Measurements from ENCODE around the gene NEFH.

Gene NEFH

GRCh38 chr22:29509815-29510214, 29.8 kb downstream of the NEFH start:
- Mint-ChIP-seq H3K9me3 (no peaks in the 10 kb centered on the region), H3K4me1 (no peaks in the 10 kb centered on the region), H3K4me3 (no peak overlapping the region), H3K36me3 (peaks cover 96% of the 10 kb centered on the region), H3K27ac (peak overlapping the region; percentile 81)
- DNase-seq (ENCODE audit: low spot score in 2 of 2) (no peak), ATAC-seq (no peak)

GRCh38 chr22:29510542-29510941, 30.5 kb downstream of the NEFH start:
- Mint-ChIP-seq H3K4me3 (no peak overlapping the region), H3K9me3 (no peaks in the 10 kb centered on the region), H3K27ac (peak overlapping the region; percentile 81), H3K4me1 (no peaks in the 10 kb centered on the region), H3K36me3 (peaks cover 99% of the 10 kb centered on the region)
- ATAC-seq (no peak), DNase-seq (ENCODE audit: low spot score in 2 of 2) (no peak)

GRCh38 chr22:29511126-29511862, 31.3 kb downstream of the NEFH start:
- H3K9me3 Mint-ChIP-seq = no peaks in the 10 kb centered on the region
- peaks cover 99% of the 10 kb centered on the region for H3K36me3 Mint-ChIP-seq
- no peaks in the 10 kb centered on the region for H3K4me1 Mint-ChIP-seq
- H3K27ac Mint-ChIP-seq = peak overlapping the region; percentile 81
- DNase-seq (ENCODE audit: low spot score in 2 of 2) (no peak), ATAC-seq (no peak)
- H3K4me3 Mint-ChIP-seq = no peak overlapping the region

- H3K36me3 Mint-ChIP-seq = peaks cover 99% of the 10 kb centered on the region
Measured at GRCh38 chr22:29512031-29512430, 32.0 kb downstream of the NEFH start.

GRCh38 chr22:29517215-29517908, 37.3 kb downstream of the NEFH start:
- Mint-ChIP-seq H3K36me3 (peaks cover 99% of the 10 kb centered on the region), H3K27ac (no peak overlapping the region), H3K4me1 (no peaks in the 10 kb centered on the region), H3K4me3 (no peak overlapping the region), H3K9me3 (no peaks in the 10 kb centered on the region)
- DNase-seq (ENCODE audit: low spot score in 2 of 2) (no peak), ATAC-seq (no peak)

More at GRCh38 chr22:29512031-29512430, 32.0 kb downstream of the NEFH start:
- Mint-ChIP-seq H3K27ac (no peak overlapping the region), H3K4me1 (no peaks in the 10 kb centered on the region), H3K4me3 (no peak overlapping the region), H3K9me3 (no peaks in the 10 kb centered on the region)
- DNase-seq (ENCODE audit: low spot score in 2 of 2) (no peak), ATAC-seq (no peak)

- no peaks in the 10 kb centered on the region for H3K4me1 Mint-ChIP-seq
- H3K9me3 Mint-ChIP-seq = no peaks in the 10 kb centered on the region
- H3K4me3 Mint-ChIP-seq = no peak overlapping the region
- no peak for ATAC-seq
- H3K36me3 Mint-ChIP-seq = peaks cover 99% of the 10 kb centered on the region
- H3K27ac Mint-ChIP-seq = no peak overlapping the region
- DNase-seq (ENCODE audit: low spot score in 2 of 2) = no peak
Measured at GRCh38 chr22:29518427-29518826, 38.4 kb downstream of the NEFH start.

GRCh38 chr22:29519996-29520395, 40.0 kb downstream of the NEFH start:
- Mint-ChIP-seq H3K36me3 (peaks cover 99% of the 10 kb centered on the region), H3K9me3 (no peaks in the 10 kb centered on the region), H3K4me1 (no peaks in the 10 kb centered on the region), H3K27ac (no peak overlapping the region), H3K4me3 (no peak overlapping the region)
- ATAC-seq (no peak), DNase-seq (ENCODE audit: low spot score in 2 of 2) (no peak)

- Mint-ChIP-seq H3K4me1 (no peaks in the 10 kb centered on the region), H3K36me3 (peaks cover 99% of the 10 kb centered on the region), H3K4me3 (no peak overlapping the region), H3K27ac (no peak overlapping the region), H3K9me3 (no peaks in the 10 kb centered on the region)
- DNase-seq (ENCODE audit: low spot score in 2 of 2) = no peak
- ATAC-seq = no peak
Measured at GRCh38 chr22:29520851-29521250, 40.8 kb downstream of the NEFH start.

- Mint-ChIP-seq H3K36me3 (peaks cover 99% of the 10 kb centered on the region), H3K27ac (no peak overlapping the region), H3K9me3 (no peaks in the 10 kb centered on the region), H3K4me1 (no peaks in the 10 kb centered on the region), H3K4me3 (no peak overlapping the region)
- DNase-seq (ENCODE audit: low spot score in 2 of 2) (no peak), ATAC-seq (no peak)
Measured at GRCh38 chr22:29521526-29521925, 41.5 kb downstream of the NEFH start.

- Mint-ChIP-seq H3K27ac (no peak overlapping the region), H3K36me3 (peaks cover 99% of the 10 kb centered on the region), H3K4me1 (no peaks in the 10 kb centered on the region), H3K4me3 (no peak overlapping the region), H3K9me3 (no peaks in the 10 kb centered on the region)
- DNase-seq (ENCODE audit: low spot score in 2 of 2) (no peak), ATAC-seq (no peak)
Measured at GRCh38 chr22:29523761-29524160, 43.7 kb downstream of the NEFH start.

- Mint-ChIP-seq H3K4me3 (no peak overlapping the region), H3K36me3 (peaks cover 99% of the 10 kb centered on the region), H3K4me1 (no peaks in the 10 kb centered on the region), H3K27ac (no peak overlapping the region), H3K9me3 (no peaks in the 10 kb centered on the region)
- DNase-seq (ENCODE audit: low spot score in 2 of 2) (no peak), ATAC-seq (peak; percentile 54)
Measured at GRCh38 chr22:29524442-29525191, 44.6 kb downstream of the NEFH start.

GRCh38 chr22:29528144-29528543, 48.1 kb downstream of the NEFH start:
- Mint-ChIP-seq H3K9me3 (no peaks in the 10 kb centered on the region), H3K36me3 (peaks cover 100% of the 10 kb centered on the region), H3K27ac (no peak overlapping the region), H3K4me3 (no peak overlapping the region), H3K4me1 (no peaks in the 10 kb centered on the region)
- no peak for DNase-seq (ENCODE audit: low spot score in 2 of 2)
- no peak for ATAC-seq

GRCh38 chr22:29530716-29531115, 50.7 kb downstream of the NEFH start:
- Mint-ChIP-seq H3K4me1 (no peaks in the 10 kb centered on the region), H3K27ac (peak overlapping the region; percentile 45), H3K36me3 (peaks cover 100% of the 10 kb centered on the region), H3K9me3 (no peaks in the 10 kb centered on the region), H3K4me3 (no peak overlapping the region)
- DNase-seq (ENCODE audit: low spot score in 2 of 2) (no peak), ATAC-seq (no peak)

GRCh38 chr22:29531419-29531818, 51.4 kb downstream of the NEFH start:
- H3K4me3 Mint-ChIP-seq = no peak overlapping the region
- H3K4me1 Mint-ChIP-seq = no peaks in the 10 kb centered on the region
- H3K27ac Mint-ChIP-seq = peak overlapping the region; percentile 45
- peaks cover 100% of the 10 kb centered on the region for H3K36me3 Mint-ChIP-seq
- no peaks in the 10 kb centered on the region for H3K9me3 Mint-ChIP-seq
- no peak for DNase-seq (ENCODE audit: low spot score in 2 of 2)
- no peak for ATAC-seq

- Mint-ChIP-seq H3K4me1 (no peaks in the 10 kb centered on the region), H3K36me3 (peaks cover 100% of the 10 kb centered on the region), H3K9me3 (no peaks in the 10 kb centered on the region), H3K4me3 (no peak overlapping the region), H3K27ac (no peak overlapping the region)
- no peak for ATAC-seq
- DNase-seq (ENCODE audit: low spot score in 2 of 2) = no peak
Measured at GRCh38 chr22:29536411-29536810, 56.4 kb downstream of the NEFH start.
